ENCODE data around the gene GNAI3.

- TF ChIP-seq CTCF (IDR thresholded peaks at IDR 0.05) (no peak), POLR2A (IDR thresholded peaks at IDR 0.05; ENCODE audit: low read depth) (no peak), EP300 (IDR thresholded peaks at IDR 0.05) (no peak)
Measured at GRCh38 chr1:109579491-109579890, 31.1 kb downstream of the GNAI3 start.

Measured in esophagus muscularis mucosa (tissue), 4 donors.